ENCODE data around the gene ANKFN1.
A peak's percentile ranks its signal among the peaks of the same experiment; 100 is the strongest.

ANKFN1 gene

GRCh38 chr17:56291226-56291805 is 138.0 kb downstream of the ANKFN1 start:
- no peak for DNase-seq

GRCh38 chr17:56292010-56292409 is 138.7 kb downstream of the ANKFN1 start:
- no peak for DNase-seq

GRCh38 chr17:56292578-56292977 is 139.3 kb downstream of the ANKFN1 start:
- no peak for DNase-seq

GRCh38 chr17:56297184-56297583 is 143.9 kb downstream of the ANKFN1 start:
- no peak for DNase-seq

- DNase-seq, result no peak
Measured at GRCh38 chr17:56298846-56299245, 145.6 kb downstream of the ANKFN1 start.

- DNase-seq, result no peak
Measured at GRCh38 chr17:56300144-56300543, 146.9 kb downstream of the ANKFN1 start.

GRCh38 chr17:56305007-56305406 is 151.7 kb downstream of the ANKFN1 start:
- DNase-seq, result no peak

GRCh38 chr17:56309897-56310296 is 156.6 kb downstream of the ANKFN1 start:
- no peak for DNase-seq

GRCh38 chr17:56310782-56311181 is 157.5 kb downstream of the ANKFN1 start:
- DNase-seq, result no peak

GRCh38 chr17:56313201-56313600 is 159.9 kb downstream of the ANKFN1 start:
- DNase-seq, result no peak

GRCh38 chr17:56314026-56314425 is 160.8 kb downstream of the ANKFN1 start:
- no peak for DNase-seq

GRCh38 chr17:56314984-56315602 is 161.8 kb downstream of the ANKFN1 start:
- DNase-seq, result no peak

GRCh38 chr17:56316604-56317003 is 163.3 kb downstream of the ANKFN1 start:
- no peak for DNase-seq

GRCh38 chr17:56317351-56318208 is 164.3 kb downstream of the ANKFN1 start:
- DNase-seq, result no peak

GRCh38 chr17:56319531-56319930 is 166.3 kb downstream of the ANKFN1 start:
- DNase-seq, result peak; percentile 1 to 85 (median 49)

- no peak for DNase-seq
Measured at GRCh38 chr17:56320443-56320842, 167.2 kb downstream of the ANKFN1 start.

GRCh38 chr17:56322991-56323390 is 169.7 kb downstream of the ANKFN1 start:
- DNase-seq, result no peak

GRCh38 chr17:56324676-56325075 is 171.4 kb downstream of the ANKFN1 start:
- DNase-seq, result no peak

- DNase-seq, result no peak
Measured at GRCh38 chr17:56325313-56326000, 172.2 kb downstream of the ANKFN1 start.

GRCh38 chr17:56326001-56326359 is 172.7 kb downstream of the ANKFN1 start:
- no peak for DNase-seq

GRCh38 chr17:56347639-56348038 is 194.4 kb downstream of the ANKFN1 start:
- DNase-seq, result no peak

GRCh38 chr17:56350592-56350991 is 197.3 kb downstream of the ANKFN1 start:
- no peak for DNase-seq

GRCh38 chr17:56351675-56352074 is 198.4 kb downstream of the ANKFN1 start:
- DNase-seq, result no peak

GRCh38 chr17:56358651-56359050 is 205.4 kb downstream of the ANKFN1 start:
- no peak for DNase-seq
